K562 (cell line): ENCODE measurements around the gene INTS1. TPM values are rescaled to one million over a fixed set of nuclear protein-coding genes. Genes with fewer than 3 reads are reported as not detected.
A peak's percentile ranks its signal among the peaks of the same experiment; 100 is the strongest.

Source experiments
- E2F6 ChIP-seq, 2 experiments: IDR thresholded peaks; 2 replicates each; pipeline ENCODE4 v1.6.1; 2011; ENCODE audit warnings: borderline replicate concordance in 1 of 2, control low read depth in 1 of 2, low read depth in 1 of 2, low read length in 1 of 2, mild to moderate bottlenecking in 1 of 2, mixed read lengths in 1 of 2, moderate library complexity in 1 of 2; ENCODE audit not compliant: insufficient read depth in 1 of 2, insufficient read length in 1 of 2, poor library complexity in 1 of 2, severe bottlenecking in 1 of 2; ENCODE audit errors: extremely low read depth in 1 of 2
- HNRNPK ChIP-seq: fragments of 200-400 bp; formaldehyde crosslinking; IDR thresholded peaks from one replicate; pipeline ENCODE4 v1.6.1; 2018; ENCODE audit warnings: mild to moderate bottlenecking, low read depth, low read length; ENCODE audit not compliant: poor library complexity, severe bottlenecking
- KDM5B ChIP-seq: fragments of 200-600 bp; sonication (generic); IDR thresholded peaks from 2 replicates; pipeline ENCODE4 v1.6.1; 2012; ENCODE audit warnings: low read depth, mild to moderate bottlenecking, moderate library complexity, low read length, control low read depth, inconsistent platforms; ENCODE audit not compliant: insufficient replicate concordance
- MAX ChIP-seq: sonication (generic); formaldehyde crosslinking; IDR thresholded peaks from 2 replicates; pipeline ENCODE4 v1.9.0; 2022; ENCODE audit warnings: mild to moderate bottlenecking, missing genetic modification reagents
- MAZ ChIP-seq, 2 experiments: fragments of 450-650 bp in 1 of 2; sonication (generic) in 1 of 2; formaldehyde crosslinking; IDR thresholded peaks in 1 of 2; conservative IDR thresholded peaks in 1 of 2; 2 replicates each; pipeline versions ENCODE4 v1.4.0 to v1.5.0; 2020; ENCODE audit warnings: mild to moderate bottlenecking in 1 of 2, missing genetic modification reagents in 1 of 2
- MYC ChIP-seq, 2 experiments: fragments of 250-450 bp in 1 of 2; sonication (Bioruptor Pico) in 1 of 2; IDR thresholded peaks; 2 replicates each; pipeline versions ENCODE4 v1.5.1 to v1.6.1; 2012 to 2021; ENCODE audit warnings: low read depth in 2 of 2, borderline replicate concordance in 1 of 2, improper control_type of control experiment in 1 of 2, low read length in 1 of 2, mild to moderate bottlenecking in 1 of 2, moderate library complexity in 1 of 2
- NUFIP1 ChIP-seq: fragments of 450-650 bp; IDR thresholded peaks from 2 replicates; pipeline ENCODE4 v1.6.1; 2018; ENCODE audit not compliant: partially characterized antibody
- PCBP1 ChIP-seq: fragments of 200-400 bp; formaldehyde crosslinking; IDR thresholded peaks from 2 replicates; pipeline ENCODE4 v1.6.1; 2018; ENCODE audit warnings: mild to moderate bottlenecking, low read depth, low read length; ENCODE audit not compliant: poor library complexity, severe bottlenecking
- SAFB ChIP-seq: fragments of 200-400 bp; formaldehyde crosslinking; IDR thresholded peaks from 2 replicates; pipeline ENCODE4 v1.6.1; 2017; ENCODE audit warnings: low read depth, low read length, borderline replicate concordance
- SAFB2 ChIP-seq: fragments of 200-400 bp; formaldehyde crosslinking; IDR thresholded peaks from 2 replicates; pipeline ENCODE4 v1.6.1; 2018; ENCODE audit warnings: borderline replicate concordance, low read length, low read depth, moderate library complexity; ENCODE audit not compliant: severe bottlenecking
- SAP30 ChIP-seq: fragments of 200-600 bp; sonication (generic); IDR thresholded peaks from 2 replicates; pipeline ENCODE4 v1.6.1; 2012; ENCODE audit warnings: borderline replicate concordance, low read depth, mild to moderate bottlenecking, moderate library complexity, low read length, control low read depth, inconsistent platforms; ENCODE audit not compliant: insufficient read depth, poor library complexity, severe bottlenecking
- SNRNP70 ChIP-seq: fragments of 200-400 bp; formaldehyde crosslinking; optimal IDR thresholded peaks from 2 replicates; pipeline ENCODE3; 2017; ENCODE audit warnings: low read depth, low read length
- SP1 ChIP-seq: sonication (generic); formaldehyde crosslinking; IDR thresholded peaks from 2 replicates; pipeline ENCODE4 v1.8.1; 2022; ENCODE audit warnings: mild to moderate bottlenecking, missing genetic modification reagents
- SREBF1 ChIP-seq: fragments of 150-350 bp; IDR thresholded peaks from 2 replicates; pipeline ENCODE4 v1.6.1; 2014; ENCODE audit warnings: antibody characterized with exemption, low read depth, low read length, borderline replicate concordance
- U2AF1 ChIP-seq: fragments of 200-400 bp; formaldehyde crosslinking; optimal IDR thresholded peaks from 2 replicates; pipeline ENCODE3; 2017; ENCODE audit warnings: mild to moderate bottlenecking, low read depth, low read length, moderate library complexity
- ZC3H4 ChIP-seq: sonication (generic); formaldehyde crosslinking; IDR thresholded peaks from 2 replicates; pipeline ENCODE4 v1.9.0; 2021; ENCODE audit warnings: missing genetic modification reagents, borderline replicate concordance
- ZNF263 ChIP-seq: sonication (generic); formaldehyde crosslinking; IDR thresholded peaks from 2 replicates; pipeline ENCODE4 v1.8.0; 2022; ENCODE audit warnings: mild to moderate bottlenecking, missing genetic modification reagents, borderline replicate concordance
- polyA plus RNA-seq, 8 experiments: library from polyadenylated mRNA; depleted of rRNA in 4 of 8; stranded (reverse) in 5 of 8; unstranded in 3 of 8; fragments of >200 nt; fragmentation: Nextera tagmentation in 2 of 8; fragmentation: Illumina TruSeq in 1 of 8; extraction: Ambion mirVana in 2 of 8; extraction: Trizol in 1 of 8; gene quantifications; 2 replicates each; pipeline versions ENCODE4 v1.2.1 to v1.2.3, GENCODE V29; 2011 to 2014; ENCODE audit warnings: inconsistent platforms in 1 of 8, missing spikeins in 1 of 8
- total RNA-seq, 7 experiments: library from RNA; depleted of rRNA in 6 of 7; stranded (reverse); fragments of >200 nt in 6 of 7; fragmentation: Illumina TruSeq in 2 of 7; extraction: Trizol in 2 of 7; gene quantifications; 2 replicates each; pipeline versions ENCODE4 v1.2.1 to v1.2.3, GENCODE V29; 2011 to 2021; ENCODE audit warnings: low replicate concordance in 1 of 7
- TF ChIP-seq, protein P1 (sequence below), 2 experiments: fragments of 450-650 bp in 1 of 2; sonication (generic) in 1 of 2; formaldehyde crosslinking; conservative IDR thresholded peaks; 2 replicates each; pipeline versions ENCODE4 v1.4.0 to v1.8.1; 2020 to 2022; ENCODE audit warnings: mild to moderate bottlenecking in 1 of 2, missing genetic modification reagents in 1 of 2
- TF ChIP-seq, protein P2 (sequence below), 2 experiments: IDR thresholded peaks; 2 replicates each; pipeline ENCODE4 v1.6.1; 2012; ENCODE audit warnings: improper control_type of control experiment in 2 of 2, low read depth in 2 of 2, low read length in 2 of 2, borderline replicate concordance in 1 of 2

The INTS1 gene
- total and polyA plus RNA-seq, 9 of the 15 experiments (the other 6 are each of a cell fraction or from before 2014, with no cell fraction given): 0.34 to 119 (median 18.5) TPM

GRCh38 chr7:1531263-1531978 is 27.2 kb upstream of the INTS1 start (continued):
- no peak for TF ChIP-seq SAFB2
- peak; percentile 47 for TF ChIP-seq PCBP1
- TF ChIP-seq MAZ (CRISPR knock-in tag; conservative IDR thresholded peaks at IDR 0.05 in 1 of 2, IDR thresholded peaks at IDR 0.05 in 1 of 2): 0 out of 4 replicates have a peak, but pooled peaks of 1 of the 2 experiments have one; percentile 36
- TF ChIP-seq, protein P1, sequence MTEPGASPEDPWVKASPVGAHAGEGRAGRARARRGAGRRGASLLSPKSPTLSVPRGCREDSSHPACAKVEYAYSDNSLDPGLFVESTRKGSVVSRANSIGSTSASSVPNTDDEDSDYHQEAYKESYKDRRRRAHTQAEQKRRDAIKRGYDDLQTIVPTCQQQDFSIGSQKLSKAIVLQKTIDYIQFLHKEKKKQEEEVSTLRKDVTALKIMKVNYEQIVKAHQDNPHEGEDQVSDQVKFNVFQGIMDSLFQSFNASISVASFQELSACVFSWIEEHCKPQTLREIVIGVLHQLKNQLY (CRISPR knock-in tag; conservative IDR thresholded peaks at IDR 0.05): no peak
- TF ChIP-seq HNRNPK: no peak
- TF ChIP-seq MAX (CRISPR knock-in tag): peak; percentile 54; the same call in 1 of the 2 replicates
- TF ChIP-seq, protein P2, sequence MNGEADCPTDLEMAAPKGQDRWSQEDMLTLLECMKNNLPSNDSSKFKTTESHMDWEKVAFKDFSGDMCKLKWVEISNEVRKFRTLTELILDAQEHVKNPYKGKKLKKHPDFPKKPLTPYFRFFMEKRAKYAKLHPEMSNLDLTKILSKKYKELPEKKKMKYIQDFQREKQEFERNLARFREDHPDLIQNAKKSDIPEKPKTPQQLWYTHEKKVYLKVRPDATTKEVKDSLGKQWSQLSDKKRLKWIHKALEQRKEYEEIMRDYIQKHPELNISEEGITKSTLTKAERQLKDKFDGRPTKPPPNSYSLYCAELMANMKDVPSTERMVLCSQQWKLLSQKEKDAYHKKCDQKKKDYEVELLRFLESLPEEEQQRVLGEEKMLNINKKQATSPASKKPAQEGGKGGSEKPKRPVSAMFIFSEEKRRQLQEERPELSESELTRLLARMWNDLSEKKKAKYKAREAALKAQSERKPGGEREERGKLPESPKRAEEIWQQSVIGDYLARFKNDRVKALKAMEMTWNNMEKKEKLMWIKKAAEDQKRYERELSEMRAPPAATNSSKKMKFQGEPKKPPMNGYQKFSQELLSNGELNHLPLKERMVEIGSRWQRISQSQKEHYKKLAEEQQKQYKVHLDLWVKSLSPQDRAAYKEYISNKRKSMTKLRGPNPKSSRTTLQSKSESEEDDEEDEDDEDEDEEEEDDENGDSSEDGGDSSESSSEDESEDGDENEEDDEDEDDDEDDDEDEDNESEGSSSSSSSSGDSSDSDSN (IDR thresholded peaks at IDR 0.05; ENCODE audit: borderline replicate concordance in 1 of 2, low read depth in 2 of 2, low read length in 2 of 2): no peak
- peak in 1 of 2 experiments; percentile 29 for TF ChIP-seq E2F6 (IDR thresholded peaks at IDR 0.05; ENCODE audit: borderline replicate concordance in 1 of 2, extremely low read depth in 1 of 2, insufficient read depth in 1 of 2, insufficient read length in 1 of 2, low read depth in 1 of 2, low read length in 1 of 2, poor library complexity in 1 of 2, severe bottlenecking in 1 of 2)
- no peak for TF ChIP-seq U2AF1
- no peak for TF ChIP-seq ZNF263
- no peak for TF ChIP-seq SNRNP70
- peak; percentile 96 for TF ChIP-seq SAFB
- TF ChIP-seq SREBF1: no peak
- TF ChIP-seq KDM5B: peak; percentile 31
- peak; percentile 73; the same call in 1 of the 2 replicates for TF ChIP-seq ZC3H4 (CRISPR knock-in tag)
- 0 out of 2 replicates have a peak, but pooled peaks have one; percentile 14 for TF ChIP-seq MYC (IDR thresholded peaks at IDR 0.05; ENCODE audit: low read depth, low read length)
- TF ChIP-seq MYC (CRISPR knock-in tag; IDR thresholded peaks at IDR 0.05; ENCODE audit: borderline replicate concordance, low read depth): no peak
- no peak for TF ChIP-seq NUFIP1
- peak; percentile 28; the same call in 1 of the 2 replicates for TF ChIP-seq SP1 (CRISPR knock-in tag)
- peak; percentile 51 for TF ChIP-seq SAP30
